NK-92 (cell line): ENCODE measurements around the gene GBX2.

ENCODE experiments used
- DNase-seq: peaks from one replicate; lab custom pipeline; 2025; ENCODE audit not compliant: unreplicated experiment; lab: John Stamatoyannopoulos, UW

GBX2 gene

DNA sequence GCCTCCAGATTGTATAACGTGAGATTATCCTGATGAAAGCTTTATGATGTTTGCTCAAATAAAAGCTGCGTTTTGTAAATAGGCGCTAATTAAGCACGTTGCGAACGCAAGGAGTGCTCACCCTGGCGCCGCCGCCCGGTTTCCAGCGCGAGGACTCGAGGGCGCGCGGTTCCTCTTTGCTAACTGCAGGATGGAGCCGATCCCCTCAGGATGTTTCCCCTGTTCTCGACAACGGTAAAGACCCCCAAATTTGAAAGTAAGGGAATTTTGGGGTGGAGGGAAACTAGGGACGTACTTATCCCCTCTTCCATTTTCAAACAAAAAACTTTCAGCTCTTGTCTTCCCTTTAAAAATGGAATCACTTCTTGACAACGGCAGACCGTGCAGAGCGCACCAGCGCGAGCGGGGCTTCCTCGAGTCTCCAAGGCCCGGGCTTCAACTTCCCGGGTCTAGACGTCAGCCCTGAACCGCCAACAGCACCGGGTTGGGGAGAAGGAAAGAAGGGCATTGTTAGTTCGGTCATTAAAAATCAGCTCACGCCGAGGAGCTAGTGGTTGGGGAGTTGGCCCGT, 1.1 kb upstream of the GBX2 start:
- DNase-seq: no peak

DNA sequence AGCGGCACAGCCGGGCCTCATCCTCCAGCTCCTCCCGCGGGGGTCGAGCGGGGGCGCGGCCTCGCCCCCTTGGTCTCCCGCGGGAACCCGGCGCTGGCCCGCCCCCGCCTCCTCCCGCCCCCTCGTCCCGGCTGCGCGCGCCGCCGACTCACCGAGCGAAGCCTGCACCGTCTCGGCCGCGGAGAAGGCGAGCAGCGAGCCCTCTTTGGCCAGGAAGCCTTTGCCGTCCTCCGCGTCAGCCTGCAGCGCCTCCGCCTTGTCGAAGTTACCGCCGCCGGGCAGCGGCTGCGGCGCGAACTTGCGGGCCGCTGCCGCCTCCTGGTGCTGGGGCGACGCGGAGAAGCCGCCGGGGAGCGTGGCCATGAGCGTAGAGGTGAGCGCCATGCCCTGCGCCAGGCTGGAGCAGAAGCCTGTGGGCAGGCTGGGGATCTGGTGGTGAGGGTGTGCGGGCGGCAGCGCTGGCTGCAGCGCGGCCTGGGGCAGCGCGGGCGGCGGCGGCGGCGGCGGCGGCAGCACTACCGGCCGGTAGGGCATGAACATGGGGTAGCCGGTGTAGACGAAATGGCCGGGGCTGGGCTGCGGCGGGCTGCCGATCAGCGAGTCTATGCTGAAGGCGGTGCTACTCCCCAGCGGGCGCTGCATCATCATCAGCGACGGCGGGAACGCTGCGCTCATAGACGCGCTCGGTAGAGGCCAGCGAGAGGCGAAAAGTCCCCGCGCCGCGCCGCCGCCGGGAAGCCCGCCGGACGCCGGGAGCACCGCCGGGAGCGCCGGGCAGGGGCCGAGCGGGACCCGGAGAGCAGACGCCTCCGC, 683 bp downstream of the GBX2 start:
- no peak for DNase-seq

DNA sequence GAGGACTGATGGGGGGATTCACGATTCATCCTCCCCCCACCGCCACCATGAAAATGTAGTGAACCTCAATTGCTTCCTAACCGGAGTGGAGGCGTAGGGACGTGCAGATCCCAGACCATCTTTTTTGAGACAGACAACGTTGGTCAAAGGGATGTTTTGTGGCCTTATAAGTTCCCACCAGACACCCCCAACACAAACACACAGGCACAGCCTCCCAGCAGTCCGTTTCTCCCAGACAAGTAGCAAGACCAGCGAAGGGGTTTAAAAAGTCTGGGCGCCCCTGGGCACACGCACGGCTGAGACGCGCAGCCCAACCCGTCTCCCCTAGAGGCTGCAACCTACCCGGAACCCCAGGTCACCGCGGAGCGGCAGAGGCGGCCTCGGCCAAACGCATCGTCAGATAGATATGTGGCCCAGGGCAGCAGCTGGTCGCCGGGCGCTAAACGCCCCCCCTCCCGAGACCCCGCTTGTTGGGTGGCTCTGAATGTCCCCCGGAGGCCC, 1.3 kb downstream of the GBX2 start:
- no peak for DNase-seq

DNA sequence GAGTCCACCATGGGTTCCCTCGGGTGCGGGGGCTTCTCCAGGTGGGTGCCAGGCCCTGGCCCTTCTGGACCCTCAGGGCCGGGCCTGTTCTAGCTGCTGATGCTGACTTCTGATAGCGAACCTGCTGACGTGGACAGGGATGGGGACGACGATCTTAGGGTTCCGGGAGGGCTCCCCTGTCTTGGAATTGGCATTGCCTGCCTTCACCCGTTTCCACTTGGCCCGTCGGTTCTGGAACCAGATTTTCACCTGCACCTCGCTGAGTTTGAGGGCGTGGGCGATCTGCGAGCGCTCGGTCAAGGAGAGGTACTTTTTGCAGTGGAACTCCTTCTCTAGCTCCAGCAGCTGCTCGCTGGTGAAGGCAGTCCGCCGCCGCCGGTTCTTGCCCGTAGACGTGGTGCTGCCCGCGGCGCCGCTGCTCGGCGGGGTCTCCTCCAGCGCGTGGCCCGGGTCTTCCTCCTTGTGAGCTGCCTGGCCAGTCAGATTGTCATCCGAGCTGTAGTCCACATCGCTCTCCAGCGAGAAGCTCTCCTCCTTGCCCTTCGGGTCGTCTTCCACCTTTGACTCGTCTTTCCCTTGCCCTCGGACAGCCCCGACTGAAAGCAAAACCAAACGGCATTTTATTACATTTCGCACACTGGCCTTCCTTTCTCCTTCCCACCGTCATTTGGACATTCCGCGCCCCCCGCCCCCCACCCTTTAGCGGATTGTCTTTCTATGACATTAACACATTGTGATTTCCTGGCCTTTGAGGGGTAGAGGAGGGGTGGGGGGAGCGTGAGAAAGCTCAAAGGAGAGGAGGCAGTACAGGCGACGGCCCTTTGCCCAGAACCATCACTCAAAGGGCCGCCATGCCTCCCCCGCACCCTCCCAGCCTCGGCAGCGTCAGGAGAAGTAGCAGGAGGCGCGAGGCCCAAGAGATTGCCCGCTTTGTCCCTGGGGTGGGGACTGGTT, 2.1 kb downstream of the GBX2 start:
- no peak for DNase-seq

DNA sequence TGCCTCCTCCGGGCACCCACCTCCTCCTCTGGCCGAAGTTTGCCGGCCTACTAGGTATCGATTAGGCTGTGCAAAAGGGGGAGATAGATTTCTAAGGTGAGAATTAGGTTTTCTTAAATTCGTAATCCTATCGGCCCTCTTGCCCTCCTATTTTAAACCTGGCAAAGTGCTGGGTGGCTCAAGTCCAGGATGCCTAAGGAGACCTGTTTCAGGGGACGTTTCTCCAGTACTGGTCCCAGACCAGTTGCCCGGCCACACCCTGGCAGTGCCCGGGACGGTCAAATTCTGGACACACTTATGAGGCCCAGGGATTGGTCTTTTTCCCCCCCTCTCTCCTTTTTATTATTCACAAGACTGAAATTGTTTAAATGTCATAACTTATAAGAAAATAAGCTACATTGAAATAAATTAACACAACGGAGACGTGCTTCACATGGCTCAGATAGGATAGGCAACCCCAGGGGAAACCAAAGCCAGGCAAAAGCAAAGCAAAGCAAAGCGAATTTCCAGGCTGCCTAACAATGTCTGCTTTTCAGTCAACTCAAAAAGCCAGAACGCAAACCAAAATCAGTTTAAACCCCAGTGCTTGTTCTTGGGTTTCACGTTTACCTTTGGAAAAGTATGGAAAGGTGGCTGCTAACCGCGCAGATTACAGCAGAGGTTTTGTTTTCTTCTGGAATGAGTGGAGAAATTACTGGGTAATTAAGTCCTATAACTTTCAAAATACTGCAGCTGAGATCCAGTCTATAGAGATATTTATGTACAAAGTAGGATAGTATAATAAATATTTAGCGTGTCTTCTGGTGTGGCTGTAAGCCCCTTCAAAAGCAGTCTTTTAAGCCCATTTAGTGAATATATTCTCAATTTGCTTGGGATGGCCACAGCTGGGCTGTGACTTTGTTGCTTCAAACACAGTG, 3.0 kb downstream of the GBX2 start:
- no peak for DNase-seq

DNA sequence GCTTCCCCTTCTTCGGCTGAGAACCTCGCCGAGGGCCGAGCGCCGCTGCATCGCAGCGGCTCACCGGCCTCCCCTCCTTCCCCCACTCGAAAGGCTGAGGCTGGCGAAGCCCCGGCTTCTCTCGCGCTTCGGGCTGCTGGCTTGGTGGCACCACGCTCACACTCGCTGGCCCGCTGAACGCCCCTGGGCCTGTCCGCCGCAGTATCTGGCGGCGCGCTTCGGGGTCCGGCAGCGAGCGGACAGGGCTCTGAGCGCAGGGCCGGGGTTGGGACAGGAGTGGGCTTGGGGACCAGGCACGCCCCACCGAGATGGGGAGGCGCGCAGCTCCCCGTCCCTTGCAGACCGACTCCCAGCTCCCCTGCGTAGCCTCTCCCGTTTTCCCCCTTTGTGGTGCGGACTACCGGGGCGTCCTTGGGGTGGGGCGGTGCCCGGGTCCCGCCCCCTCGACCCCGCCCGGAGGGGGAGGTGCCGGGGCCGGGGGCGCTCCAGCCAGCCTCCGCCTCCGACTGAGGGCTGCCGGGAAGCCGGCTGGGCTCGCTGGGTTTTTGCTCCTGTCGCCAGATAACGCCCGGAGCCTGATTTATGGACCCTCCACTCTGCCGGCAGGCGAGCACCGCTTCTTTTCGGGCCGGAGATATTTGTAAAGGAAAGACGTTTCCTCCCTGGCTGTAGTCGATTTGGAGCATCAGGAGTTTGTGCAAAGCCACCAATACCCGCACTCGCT, 3.8 kb downstream of the GBX2 start:
- no peak for DNase-seq

DNA sequence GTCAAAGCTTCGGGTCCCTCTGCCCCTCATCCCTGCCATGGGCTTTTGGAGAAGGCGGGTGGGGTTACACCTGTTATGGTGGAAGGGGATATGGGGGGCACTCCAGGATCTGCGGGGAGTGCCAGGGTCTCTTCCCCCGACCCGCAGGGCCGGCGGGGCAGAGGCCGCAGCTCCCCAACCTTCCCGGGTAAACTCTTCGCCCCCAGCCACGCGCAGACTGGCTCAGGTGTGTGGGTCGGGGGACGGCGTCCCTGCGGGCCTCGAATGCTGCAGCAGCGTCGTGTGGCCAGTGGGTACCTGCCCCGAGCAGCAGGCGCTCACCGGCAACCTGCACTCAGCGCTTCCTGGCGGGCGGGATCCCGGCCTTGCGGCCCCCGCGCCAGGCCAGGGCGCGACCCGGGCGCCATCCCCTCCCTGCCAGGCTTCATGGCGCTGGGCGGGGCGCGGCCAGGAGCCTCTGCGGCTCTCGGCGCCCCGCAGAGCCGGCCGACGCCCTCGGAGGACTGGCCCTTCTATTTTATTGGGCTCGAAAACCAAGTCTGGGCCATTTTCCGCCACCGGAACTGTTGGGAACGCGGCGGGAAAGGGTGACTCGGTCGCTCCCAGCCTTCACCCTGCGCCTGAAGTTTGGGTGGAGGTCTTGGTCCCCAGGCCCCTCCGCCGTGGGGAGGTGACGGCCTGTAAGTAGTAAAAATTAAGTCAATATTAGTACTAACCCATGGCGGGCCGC, 4.5 kb downstream of the GBX2 start:
- no peak for DNase-seq

DNA sequence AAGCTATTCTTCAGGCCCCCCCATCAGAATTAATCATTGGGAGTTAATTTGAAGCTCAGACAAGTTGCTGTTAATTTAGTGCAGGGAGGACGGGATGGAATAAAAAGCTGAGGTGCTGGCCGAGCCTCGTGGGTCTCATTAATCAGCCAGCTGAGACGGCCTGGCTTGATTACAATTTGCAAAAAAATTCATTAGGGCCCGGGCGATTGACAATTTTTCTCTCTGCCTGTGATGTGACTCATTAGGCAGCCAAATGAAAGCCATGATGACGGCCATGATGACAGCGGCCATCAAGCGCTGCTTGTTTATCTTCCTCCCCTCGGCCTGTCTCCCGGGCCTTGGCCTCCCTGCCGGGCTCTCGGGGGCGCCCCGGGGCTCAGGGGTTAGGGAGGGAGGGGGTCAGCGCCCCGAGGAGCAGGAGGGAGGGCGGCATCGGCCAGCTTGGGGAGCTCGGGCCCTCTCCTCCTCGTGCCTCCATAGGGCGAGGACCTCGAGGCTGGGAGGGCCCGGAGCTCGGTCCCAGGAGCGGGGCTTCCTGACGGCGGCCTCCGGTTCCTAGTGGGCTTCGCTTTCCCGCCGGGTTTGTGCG, 5.2 kb downstream of the GBX2 start:
- no peak for DNase-seq

DNA sequence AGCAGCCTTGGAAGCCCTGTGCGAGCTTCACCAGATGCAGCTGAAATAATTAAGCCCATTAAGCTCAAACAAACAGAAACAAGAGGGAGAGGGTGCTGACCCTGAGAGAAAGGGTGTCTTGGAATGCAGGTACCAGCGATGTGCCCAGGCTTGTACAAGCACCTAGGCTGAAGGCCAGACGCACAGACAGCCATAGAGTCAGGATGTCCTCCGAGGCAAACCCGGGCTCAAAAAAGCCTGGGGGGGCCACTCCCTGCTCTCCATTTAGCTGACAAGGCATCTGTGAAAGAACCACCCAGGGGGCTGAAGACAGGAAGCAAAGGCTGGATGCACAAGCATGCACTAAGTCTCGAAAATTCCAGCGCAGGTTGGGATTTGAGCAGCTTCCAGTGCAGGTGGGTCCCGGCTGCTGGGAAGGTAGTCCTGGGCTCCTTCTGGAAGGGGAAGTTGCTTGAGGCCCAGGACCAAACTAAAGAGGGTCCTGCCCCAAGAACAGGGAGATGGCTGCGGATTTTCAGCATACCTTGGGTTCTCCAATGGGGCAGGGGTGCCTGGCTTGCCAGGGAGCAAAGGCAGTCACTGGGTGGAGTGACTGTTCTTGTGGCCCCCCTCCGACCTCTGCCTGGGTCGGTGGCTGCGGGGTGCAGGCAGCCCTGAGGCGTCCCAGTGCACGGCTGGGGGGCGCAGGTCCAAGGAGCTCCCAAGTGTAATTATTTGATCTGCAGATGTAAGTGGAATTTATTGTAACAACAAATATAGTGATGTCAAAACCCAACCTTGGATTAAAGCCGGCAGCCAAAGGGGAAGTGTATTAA, 5.9 kb downstream of the GBX2 start:
- no peak for DNase-seq

DNA sequence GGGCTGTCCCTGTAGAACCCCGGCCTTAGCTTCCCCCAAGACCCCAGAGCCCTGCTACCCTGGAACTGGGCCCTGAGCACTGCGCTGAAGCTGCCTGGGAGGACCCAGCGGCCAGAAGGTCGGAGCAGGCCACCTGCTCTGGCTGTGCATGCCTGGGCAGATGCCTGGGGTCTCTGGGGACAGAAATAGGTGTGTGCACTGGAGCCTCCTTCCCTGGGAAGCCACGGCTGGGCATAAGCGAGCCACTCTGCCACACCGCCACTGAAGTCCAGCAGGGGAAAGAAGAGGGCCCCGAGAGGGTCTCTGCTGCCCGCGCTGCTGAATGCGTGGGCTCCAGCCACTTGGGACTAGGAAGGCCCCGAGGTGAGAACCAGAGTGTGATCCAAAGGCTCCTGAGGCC, 6.7 kb downstream of the GBX2 start:
- no peak for DNase-seq

DNA sequence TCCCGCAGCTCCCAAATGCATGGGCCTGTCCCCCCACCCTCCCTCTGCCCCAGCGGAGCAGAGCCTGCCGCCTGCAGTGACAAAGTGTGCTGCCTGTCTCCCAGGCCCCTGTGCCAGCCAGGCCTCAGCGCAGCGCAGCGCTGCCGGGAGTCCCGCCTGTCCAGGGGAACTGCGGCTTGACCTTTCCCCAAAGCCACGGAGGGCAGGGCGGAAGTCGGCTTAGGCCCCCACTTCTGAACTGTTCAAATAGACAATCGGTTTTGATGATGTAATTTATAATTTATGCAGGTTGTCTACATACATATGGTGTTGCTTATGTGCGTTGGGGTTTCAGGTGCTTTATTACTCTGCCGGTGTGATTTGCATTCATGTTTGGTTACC, 7.1 kb downstream of the GBX2 start:
- DNase-seq: no peak

DNA sequence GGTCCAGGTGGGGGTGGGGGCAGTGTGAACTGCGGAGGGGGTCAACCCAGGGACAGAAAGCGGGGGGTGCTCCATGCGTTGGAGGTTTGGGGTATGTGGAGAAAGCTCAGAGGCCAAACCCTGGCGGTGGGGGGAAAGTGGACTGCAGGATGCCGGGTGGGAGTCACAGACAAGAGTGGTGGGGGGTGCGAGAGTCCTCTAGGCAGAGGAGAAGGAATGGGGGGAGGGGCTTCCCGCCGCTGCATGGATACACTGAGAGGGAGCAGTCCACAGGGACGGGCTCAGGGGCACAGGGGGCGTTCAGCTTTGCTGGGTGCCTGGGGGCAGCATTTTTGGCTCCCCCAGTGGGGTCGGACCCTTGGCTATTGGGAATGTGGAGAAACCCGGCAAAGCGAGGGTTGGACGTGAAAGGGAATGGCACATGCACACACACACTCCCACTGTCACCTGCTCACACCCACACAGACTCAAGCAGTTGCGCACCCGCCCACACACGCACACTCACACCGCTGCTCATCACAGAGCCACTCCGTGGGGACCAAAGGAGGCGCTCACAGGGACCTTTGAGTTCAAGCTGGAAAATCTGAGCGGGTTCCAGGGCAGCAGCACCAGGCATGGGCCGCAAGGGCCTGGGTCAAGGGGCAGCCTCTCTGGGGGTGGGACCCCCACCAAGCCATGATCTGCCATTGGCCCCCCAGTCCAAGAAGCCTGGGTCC, 7.7 kb downstream of the GBX2 start:
- DNase-seq: no peak

DNA sequence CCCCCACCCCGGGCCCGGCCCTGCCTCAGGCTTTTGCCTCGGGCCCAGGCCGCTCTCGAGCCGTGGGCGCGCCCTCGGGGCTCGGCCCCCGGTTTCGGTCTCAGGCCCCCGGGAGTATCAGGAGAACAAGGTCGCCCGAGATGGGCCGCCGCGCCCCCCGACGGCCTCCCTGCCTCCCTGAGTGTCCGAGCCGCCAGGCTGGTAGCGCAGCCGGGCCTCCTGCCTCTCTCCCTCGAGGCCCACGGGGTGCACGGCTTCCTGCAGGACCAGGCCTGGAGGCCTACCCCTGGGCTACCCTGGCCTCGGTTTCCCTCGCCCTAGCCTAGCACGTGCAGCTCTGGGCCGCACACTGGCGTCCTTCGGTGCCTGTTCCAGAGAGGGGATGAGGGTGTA, 8.4 kb downstream of the GBX2 start:
- no peak for DNase-seq

DNA sequence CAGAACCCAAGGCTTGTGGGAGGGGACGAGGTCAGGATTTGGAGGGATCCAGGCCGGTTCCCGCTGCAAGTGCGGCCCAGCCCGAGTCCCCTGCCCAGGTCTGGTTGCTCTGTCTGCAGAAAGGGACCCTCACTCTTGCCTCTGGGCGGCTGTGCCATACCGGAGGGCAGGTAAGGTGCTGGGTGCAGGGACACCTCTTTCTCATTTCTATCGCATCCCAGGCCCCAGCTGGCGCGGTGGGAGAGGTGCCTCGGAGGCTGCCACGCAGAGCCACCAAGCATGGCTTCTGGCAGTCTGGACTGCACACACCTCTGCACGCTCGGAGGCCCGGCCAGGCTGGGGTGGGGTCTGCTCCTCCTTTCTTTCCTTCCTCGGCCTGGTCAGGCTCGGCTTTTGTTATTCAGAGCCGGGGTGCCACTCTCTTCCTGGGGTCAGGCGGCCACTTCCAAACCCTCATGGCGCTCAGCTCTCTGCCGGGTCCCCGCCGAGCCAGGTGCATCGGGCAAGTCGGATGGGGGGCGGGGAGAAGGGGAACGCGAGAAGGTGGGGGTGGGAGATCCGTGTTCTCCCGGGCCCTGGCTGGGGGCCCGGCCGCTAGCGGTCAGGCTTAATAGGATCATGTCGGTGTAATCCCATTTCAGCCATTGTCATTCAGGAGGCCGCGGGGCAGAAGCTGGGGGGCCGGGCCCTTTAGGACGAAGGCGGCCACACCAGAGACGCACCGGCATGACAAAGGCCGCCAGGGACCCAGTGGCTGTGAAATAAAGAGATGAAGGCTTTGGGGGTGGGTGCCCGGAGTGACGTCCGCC, 9.0 kb downstream of the GBX2 start:
- DNase-seq: no peak

DNA sequence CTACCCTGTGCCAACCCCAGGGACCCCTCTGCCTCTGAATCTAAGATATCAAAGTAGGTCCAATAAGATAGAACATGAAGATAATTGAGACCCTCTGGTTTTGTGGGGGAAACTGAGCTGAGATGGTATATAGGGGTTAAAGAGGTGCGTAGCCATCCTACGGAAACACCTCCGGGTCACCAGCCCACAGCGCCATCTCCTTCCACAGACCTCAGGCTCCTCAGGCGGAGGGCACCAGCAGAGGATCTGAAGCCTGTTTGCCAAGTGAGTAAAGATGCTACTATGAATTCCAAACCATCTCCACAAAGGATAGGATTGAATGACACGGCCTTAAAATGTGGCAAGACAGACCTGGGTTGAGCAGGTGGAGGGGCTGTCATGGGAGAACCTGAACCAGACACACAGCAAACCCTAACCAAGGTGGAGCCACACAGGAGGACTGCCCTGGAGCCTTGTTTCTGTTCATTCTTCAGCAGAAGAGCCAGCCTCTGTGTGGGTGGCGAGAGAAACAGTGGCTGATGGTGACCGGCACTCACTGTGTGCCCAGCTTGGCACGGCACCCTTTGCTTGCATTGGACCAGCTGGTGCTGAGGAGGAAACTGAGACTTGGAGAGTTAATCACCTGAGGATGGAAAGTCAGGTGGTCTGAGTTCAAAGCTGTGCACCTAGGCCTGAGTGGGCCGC, 10.2 kb downstream of the GBX2 start:
- no peak for DNase-seq

DNA sequence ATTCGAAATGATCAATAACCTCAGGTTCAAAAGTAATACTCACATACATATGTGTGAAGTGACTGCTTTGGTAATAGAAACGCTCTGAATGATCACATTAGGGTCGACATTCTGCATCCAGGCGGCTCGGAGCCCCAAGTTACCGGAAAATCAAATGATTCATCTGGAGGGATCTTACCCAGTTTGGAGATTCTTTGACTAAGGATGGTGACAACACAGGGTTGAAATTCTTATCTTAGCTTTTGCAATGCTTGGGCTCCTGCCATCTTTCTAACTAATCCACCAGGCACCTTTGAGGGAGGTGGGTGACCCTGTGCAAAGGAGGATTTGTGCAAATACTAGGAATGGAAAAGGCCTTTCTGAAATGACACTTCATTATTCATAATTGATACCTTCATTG, 10.8 kb downstream of the GBX2 start:
- DNase-seq: no peak
